ENCODE measurements around the gene AP2A2.

The AP2A2 gene

DNA sequence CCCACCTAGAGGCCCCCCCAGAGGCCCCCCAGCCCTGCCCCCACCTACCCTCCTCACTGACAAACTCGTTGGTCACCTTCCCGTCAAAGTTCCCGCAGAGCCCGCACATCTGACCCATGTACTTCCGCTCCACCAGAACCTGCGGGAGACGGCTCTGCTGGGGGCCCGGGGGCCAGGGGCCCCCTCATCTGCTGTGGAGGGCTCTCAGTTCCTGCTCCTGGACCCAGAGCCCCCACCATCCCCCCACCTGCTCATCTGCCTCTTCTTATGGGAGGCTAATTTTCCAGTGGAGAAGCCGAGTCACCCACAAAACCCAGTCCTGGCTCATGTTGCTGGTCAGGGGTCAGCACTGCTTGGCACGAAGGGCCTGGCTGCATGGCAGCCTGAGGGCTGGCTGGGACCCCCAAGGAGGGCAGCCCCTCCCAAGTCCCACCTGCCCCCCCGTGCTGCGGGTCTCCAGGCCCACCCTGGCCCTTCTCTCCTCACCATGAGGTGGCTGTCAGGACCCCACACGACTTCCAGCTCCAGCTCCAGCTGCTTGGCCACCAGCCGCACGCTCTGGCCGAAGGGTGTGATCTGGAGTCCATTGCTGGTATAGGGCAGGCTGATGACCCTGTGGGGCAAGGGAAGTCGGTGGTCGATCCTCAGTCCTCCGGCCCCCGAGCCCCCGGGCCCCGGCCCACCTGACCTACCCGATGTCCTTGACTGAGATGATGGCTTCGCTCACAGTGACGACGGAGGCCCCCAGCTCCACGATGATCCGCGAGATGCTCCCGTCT, 105.6 kb downstream of the AP2A2 start:
- H3K4me3 ChIP-seq (ENCODE audit: low read depth, low read length) = no peak overlapping the region
- TF ChIP-seq, protein P1, sequence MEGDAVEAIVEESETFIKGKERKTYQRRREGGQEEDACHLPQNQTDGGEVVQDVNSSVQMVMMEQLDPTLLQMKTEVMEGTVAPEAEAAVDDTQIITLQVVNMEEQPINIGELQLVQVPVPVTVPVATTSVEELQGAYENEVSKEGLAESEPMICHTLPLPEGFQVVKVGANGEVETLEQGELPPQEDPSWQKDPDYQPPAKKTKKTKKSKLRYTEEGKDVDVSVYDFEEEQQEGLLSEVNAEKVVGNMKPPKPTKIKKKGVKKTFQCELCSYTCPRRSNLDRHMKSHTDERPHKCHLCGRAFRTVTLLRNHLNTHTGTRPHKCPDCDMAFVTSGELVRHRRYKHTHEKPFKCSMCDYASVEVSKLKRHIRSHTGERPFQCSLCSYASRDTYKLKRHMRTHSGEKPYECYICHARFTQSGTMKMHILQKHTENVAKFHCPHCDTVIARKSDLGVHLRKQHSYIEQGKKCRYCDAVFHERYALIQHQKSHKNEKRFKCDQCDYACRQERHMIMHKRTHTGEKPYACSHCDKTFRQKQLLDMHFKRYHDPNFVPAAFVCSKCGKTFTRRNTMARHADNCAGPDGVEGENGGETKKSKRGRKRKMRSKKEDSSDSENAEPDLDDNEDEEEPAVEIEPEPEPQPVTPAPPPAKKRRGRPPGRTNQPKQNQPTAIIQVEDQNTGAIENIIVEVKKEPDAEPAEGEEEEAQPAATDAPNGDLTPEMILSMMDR (IDR thresholded peaks at IDR 0.05; ENCODE audit: low read depth, low read length) = no peak

DNA sequence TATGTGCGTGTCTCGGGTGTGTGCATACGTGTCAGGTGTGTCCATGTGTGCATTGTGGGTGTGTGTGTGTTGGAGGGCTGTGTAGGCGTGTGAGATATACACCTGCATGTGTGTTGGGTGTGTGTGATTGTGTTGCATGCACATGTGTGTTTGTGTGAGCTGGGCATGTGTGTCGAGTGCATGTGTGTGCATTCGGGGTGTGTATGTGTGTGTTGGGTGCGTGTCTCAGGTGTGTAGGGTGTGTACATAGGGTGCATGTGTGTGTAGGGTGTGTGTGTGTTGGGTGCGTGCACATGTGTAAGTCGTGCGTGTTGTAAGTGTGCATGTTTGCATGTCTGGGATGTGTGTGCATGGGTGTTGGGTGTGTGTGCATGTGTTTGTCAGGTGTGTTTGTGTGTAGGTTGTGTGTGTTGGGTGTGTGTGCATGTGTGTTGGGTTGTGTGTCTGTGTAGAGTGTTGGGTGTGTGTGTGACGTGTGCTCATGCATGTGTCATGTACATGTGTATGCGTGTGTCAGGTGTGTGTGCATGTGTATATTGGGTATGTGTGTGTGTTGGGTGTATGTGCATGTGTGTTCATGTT, 106.7 kb downstream of the AP2A2 start:
- TF ChIP-seq, protein P1 (IDR thresholded peaks at IDR 0.05; ENCODE audit: low read depth, low read length) = no peak
- H3K4me3 ChIP-seq (ENCODE audit: low read depth, low read length) = no peak overlapping the region

DNA sequence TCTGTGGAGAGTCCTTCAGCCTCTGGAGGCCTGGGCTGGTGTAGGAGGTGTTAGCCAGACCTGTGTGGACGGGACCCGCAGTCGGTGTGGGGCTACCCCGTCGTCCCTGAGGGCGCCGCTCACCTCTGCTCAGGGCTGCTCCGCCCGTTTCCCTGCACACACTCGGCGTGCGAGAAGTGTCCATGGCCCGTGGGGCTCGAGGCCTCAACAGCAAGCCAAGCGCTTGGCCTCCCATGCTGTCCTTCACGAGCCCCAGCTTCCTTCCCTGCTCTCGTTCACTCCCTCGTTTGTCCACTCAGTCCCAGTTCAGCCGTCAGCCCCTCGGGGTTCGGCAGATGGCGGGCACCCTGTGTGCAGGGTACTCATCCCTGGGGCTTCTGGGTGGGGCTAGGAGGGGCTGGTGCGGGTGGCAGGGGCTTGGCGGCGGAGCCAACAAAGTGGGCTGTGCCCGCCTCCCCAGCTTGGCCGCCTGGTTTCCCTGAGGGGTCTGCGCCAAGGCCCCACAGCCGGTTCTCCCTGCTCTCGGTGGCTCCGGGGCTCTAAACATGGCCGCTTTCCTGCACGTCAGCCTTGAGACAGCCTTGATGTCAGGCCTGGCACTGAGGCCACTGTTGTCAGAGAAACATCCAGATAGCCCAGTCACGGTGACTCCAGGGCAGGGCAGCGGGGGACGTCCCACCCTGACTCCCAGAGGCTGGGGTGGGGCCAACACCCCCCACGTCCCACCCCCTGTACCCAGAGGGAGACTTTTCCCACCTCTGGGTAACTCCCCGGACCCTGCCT, 107.5 kb downstream of the AP2A2 start:
- H3K4me3 ChIP-seq (ENCODE audit: low read depth, low read length) = no peak overlapping the region
- TF ChIP-seq, protein P1 (IDR thresholded peaks at IDR 0.05; ENCODE audit: low read depth, low read length) = no peak

DNA sequence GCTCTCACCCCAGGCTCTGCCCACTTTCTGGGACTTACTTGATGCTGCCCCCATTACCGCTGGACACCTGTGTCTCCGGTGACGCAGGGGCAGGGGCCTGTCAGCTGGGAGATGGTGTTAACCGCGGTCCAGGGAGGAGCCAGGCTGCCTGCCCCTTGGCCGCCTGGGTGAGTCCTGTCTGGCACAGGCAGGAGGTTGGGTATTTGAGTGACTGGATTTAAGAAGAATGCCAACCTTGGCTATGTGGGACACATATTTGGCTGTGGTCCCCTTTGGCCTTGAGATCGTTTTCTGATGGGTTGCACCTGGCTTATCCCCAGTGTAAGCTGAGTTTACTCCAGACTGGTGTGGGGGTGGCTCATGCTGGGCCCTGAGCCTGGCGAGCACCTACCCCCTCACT, 108.3 kb downstream of the AP2A2 start:
- no peak overlapping the region for H3K4me3 ChIP-seq (ENCODE audit: low read depth, low read length)
- TF ChIP-seq, protein P1 (IDR thresholded peaks at IDR 0.05; ENCODE audit: low read depth, low read length) = no peak

DNA sequence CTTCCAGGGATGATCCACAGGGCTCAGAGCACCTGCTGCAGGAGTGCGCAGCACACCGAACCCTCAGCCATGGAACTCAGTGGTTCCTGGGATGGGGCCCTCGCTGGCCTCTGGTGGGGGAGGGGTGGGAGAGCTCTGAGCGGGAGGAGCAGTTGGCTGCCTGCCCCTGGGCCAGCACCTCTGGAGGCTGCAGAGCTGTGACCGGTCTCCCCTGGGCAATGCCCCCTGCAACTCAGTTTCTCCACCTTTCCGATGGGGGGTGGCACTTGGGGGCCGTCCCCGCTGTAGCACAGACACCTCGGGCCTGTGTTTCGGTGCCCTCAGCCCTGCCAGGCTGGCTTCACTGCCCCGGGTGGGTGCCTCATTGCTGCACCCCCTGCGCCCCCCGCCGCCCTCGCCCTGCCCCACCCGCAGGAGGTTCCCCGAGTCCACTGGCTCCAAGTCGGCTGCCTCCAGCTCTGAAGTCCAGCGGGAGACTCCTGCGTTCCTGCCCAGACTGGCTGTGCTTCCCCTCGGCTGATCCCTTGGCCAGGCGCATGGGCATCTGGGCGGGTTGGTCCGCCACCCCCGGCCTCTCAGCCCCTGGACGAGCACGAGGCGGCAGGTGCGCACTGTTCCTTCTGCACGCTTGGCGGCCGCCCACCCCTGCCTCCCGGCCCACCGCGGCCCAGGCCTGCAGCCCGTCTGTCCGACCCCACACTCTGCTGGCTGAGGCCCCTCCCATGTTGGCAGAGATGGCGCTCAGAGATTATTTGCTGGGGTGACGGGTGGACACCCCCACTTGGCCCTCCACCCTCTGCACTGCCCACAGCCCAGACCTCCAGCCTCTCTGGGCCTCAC, 109.0 kb downstream of the AP2A2 start:
- H3K4me3 ChIP-seq (ENCODE audit: low read depth, low read length) = no peak overlapping the region
- TF ChIP-seq, protein P1 (IDR thresholded peaks at IDR 0.05; ENCODE audit: low read depth, low read length) = no peak

DNA sequence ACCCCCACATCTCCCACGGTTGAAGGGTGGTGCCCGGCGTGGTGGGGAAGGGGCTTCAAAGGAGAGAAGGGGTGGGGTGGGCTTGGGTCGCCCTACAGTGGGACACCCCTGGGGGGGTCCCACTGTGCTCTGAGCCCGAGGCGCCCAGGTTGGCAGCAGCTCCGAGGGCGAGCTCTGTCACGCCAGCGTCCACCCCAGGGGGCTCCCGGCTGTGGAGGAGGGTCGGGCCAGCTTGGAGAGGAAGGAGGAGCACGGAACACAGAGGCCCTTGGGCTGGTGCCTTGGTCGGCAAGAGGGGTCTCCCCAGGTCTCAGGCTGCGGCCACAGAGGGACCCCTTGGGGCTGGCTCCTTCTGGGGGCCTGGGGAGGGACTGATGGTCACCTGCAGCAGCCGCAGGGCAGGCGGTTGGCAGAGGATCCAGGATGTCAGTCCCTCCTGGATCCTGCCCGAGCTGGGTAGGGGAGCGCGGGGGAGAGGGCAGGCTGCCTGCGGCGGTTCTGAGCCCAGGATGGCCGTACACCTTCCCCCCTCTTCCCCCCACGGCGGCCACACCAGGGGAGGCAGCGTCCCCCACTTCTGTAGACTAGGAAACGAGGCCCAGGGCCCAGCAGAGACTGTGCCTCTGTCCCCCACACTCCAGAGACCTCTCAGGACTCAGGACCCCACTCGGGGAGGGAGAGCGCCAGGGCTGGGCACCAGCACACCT, 110.1 kb downstream of the AP2A2 start:
- no peak overlapping the region for H3K4me3 ChIP-seq (ENCODE audit: low read depth, low read length)
- TF ChIP-seq, protein P1 (IDR thresholded peaks at IDR 0.05; ENCODE audit: low read depth, low read length) = no peak
